ENCODE data around the gene SLC30A2.
"Not testable (repeated sequence)": the region's sequence is repeated elsewhere in the genome, so short reads cannot be mapped to it uniquely, and the experiment has no call there.

SLC30A2 gene, protein sequence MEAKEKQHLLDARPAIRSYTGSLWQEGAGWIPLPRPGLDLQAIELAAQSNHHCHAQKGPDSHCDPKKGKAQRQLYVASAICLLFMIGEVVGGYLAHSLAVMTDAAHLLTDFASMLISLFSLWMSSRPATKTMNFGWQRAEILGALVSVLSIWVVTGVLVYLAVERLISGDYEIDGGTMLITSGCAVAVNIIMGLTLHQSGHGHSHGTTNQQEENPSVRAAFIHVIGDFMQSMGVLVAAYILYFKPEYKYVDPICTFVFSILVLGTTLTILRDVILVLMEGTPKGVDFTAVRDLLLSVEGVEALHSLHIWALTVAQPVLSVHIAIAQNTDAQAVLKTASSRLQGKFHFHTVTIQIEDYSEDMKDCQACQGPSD

DNA sequence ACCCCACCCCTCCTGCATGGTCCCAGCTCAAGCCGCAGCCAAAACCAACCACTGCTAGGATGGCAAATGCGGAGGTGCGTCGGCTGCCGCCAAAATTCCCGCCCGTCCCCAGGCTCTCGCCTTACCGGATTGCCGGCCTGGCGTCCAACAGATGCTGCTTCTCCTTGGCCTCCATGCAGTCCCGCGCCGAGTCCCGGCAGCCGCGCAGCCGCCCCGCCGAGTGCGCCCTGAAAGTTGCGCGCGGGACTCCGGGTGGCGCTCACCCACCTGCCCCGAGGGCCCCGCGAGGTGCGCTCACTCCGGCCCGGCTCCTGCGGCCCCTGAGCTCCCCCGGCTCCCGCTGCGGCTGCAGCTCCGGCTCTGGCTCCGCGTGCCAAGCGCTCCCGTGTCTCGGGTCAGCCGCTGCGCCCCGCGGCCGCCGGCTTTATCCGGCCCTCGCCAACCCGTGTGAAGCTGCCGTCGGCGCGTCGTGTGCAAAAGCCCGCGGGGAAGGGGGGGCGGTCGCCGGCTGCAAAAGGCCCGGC is at the start of gene SLC30A2:
TSS of gene SLC30A2 (minus strand) at position 397 of the 524 bp plus-strand sequence. CDS start at position 175, 222 bp downstream.
- no peak for DNase-seq (ENCODE audit: extremely low read depth in 1 of 2, low read depth in 1 of 2)

DNA sequence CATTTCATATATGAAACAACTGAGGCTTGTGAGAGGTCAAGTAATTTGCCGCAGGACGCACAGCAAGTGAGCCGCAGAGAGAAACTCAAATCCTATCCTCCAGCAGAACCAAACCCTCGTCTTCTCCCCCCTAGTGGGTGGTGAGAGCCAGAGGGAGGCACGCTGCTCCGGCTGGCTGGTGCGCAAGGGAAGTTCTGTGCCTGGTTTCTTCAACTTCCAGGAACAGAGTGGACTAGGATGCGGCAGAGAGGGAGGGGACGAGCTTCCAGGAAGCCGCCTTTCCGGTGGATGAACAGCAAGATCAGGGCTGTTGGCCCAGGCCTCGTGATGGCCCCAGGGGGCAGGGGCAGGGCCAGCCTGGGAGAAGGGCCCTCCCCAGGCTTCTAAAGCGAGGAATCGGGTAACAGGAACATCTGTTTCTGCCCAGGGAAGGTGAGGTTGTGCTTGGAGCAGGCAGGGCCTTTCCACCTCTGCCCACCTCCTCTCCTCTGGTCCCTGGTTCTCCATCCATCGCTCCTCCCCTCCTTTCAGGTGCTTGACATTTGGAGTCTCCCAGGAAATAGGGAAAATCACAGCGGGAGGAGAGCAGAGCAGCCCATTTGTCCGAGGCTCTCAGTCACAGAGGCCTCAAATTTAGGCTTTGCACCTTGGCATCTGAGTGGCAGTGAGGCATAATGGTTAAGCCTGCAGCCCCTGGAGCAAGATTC is 48.9 kb upstream of the SLC30A2 start:
- DNase-seq (ENCODE audit: extremely low read depth in 1 of 2, low read depth in 1 of 2) = no peak

DNA sequence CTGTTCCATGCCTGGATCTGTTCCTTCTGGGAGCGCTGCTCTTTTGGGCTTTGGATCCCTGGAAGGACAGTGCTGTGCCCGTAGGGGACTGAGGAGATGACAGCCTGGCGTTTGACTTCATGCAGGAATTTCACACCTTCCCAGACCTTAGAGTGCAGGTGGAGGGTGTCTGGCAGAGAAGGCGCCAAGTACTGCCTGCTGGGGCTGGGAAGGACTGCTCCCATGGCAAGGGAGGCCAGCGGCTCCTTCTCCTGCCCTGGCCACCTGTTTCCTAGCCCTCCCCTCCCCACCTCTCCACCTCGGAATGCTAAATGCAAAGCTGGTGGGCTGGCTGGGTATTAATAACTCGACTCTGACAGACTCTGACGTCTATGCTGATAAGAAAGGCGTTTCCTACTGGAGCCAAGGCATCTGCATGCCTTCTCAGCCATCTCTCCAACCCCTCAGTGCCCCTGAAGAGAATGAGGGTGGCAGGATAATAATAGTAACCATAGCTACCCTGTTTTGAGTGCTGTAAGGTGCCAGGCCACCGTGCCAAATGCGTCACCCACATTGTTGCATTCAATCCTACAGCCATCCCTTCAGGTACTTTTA is 48.3 kb upstream of the SLC30A2 start:
- no peak for DNase-seq (ENCODE audit: extremely low read depth in 1 of 2, low read depth in 1 of 2)

DNA sequence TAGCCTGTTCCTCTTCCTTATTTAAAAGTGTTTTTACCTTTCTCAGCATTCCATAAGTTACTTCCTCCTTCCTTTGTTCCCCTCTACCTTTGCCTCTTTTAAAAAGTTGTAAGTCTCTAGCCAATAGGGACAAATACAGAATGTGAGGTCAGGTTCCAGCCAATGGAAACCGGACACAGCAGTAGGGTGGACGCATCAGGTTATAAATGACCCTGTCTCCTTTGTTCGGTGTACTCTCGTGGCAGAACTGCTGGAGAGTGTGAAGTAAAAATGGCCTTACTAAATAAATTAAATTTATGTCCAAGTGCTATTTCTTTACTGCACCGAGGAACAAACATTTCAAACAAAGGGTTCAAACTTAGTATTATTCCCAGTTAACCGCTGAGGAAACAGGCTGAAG is 47.7 kb upstream of the SLC30A2 start:
- DNase-seq (ENCODE audit: extremely low read depth in 1 of 2, low read depth in 1 of 2) = not testable (repeated sequence)

DNA sequence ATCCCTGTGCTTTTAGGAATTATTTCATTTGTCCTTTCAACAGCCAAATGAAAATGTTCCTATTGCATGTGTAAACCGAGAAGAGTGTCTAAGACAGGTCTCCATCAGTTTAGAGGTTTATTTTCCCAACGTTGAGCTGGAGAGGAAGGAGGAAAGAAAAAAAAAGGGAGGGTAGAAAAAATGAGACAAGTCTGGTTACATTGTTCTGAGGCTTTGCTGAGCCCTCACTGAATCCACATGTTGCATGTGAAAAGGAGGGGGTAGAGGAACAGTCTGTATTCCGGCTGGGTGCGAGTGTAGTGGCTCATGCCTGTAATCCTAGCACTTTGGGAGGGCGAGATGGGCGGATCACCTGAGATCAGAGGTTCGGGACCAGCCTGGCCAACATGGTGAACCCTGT is 46.5 kb upstream of the SLC30A2 start:
- DNase-seq (ENCODE audit: extremely low read depth in 1 of 2, low read depth in 1 of 2) = no peak

DNA sequence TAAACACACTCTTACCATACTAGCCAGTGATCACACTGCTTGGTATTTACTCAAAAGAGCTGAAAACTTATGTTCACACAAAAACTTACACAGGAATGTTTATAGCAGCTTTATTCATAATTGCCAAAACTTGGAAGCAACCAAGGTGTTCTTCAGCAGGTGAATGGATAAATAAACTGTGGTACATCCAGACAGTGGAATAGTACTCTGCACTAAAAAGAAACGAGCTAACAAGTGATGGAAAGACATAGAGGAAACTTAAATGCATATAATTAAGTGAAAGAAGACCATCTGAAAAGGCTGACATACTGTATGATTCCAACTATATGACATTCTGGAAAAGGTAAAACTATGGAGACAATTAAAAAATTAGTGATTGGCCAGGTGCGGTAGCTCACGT is 45.0 kb upstream of the SLC30A2 start:
- DNase-seq (ENCODE audit: extremely low read depth in 1 of 2, low read depth in 1 of 2) = no peak

DNA sequence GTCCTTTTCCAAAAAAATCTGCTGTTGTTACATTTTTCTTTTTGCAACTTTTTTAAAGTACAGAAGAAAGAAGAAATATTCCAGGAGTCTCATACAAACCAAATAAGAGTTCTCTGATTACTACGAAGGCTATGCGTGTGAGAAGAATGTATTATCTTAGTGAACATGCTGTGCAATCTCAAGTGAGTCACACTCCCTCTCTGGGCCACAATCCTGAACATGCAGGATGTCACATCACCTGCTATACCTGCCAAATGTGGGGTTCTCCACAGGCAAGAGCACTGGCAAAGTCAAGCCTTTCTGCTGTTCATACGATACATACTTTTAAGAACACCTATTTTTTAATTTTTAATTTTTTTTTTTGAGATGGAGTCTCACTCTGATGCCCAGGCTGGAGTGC is 43.2 kb upstream of the SLC30A2 start:
- DNase-seq (ENCODE audit: extremely low read depth in 1 of 2, low read depth in 1 of 2) = no peak

DNA sequence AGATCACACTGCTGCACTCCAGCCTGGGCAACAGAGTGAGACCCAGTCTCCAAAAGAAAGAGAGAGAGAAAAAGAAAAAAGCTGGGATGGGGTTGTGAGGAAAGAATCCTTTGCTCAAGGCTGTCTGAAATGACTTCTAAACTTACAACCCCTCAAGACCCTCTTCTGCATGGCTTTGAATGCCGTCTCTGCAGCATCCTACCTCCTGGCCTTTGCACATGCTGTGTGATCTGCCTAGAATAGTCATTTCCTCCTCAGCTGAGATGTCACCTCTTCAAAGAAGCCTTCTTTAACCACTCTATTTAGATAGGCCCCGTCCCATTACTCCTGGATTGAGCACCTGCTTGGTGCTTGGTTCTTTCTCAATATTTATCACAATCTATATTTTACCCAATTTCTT is 38.9 kb upstream of the SLC30A2 start:
- DNase-seq (ENCODE audit: extremely low read depth in 1 of 2, low read depth in 1 of 2) = no peak

DNA sequence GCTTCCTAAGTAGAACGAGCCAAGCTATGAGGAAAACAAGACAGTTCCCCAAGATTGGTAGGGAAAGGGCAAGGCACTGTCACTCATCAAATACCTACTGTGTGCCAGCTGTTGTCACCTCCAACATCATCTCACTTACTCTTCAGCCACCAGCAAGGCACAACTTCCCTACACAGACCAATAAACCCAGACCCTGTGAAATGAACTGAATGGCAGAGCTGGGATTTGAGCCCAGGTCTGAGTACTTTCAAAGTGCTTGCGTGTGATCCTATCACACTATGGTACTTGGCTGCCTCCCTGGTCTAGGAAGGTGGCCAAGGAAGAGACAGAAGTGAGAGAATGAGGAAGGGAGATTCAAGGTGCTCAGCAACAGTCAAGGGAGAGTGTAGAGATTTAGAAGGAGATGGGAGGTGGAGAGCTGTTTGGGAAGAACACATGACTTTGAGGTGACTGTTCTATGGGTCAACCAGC is 38.2 kb upstream of the SLC30A2 start:
- no peak for DNase-seq (ENCODE audit: extremely low read depth in 1 of 2, low read depth in 1 of 2)

DNA sequence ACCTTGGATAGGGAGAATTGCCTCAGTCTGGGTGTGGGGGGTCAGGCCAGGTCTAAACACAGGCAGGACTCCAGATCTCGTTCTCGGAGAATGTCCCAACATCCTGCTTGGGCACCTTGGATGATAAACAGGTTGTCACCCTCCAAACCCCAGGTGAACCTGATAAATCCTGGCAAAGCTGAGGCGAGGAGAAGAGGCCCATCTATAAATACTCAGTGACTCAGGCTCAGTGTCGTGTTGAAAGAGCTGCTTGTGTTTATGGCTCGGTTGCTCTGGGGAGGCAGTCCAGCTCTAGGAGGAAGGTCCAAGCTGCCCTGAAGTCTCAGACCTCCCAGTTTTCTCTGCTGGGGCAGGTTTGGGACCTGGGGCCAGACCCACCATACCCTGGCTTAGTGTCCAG is 37.3 kb upstream of the SLC30A2 start:
- no peak for DNase-seq (ENCODE audit: extremely low read depth in 1 of 2, low read depth in 1 of 2)

DNA sequence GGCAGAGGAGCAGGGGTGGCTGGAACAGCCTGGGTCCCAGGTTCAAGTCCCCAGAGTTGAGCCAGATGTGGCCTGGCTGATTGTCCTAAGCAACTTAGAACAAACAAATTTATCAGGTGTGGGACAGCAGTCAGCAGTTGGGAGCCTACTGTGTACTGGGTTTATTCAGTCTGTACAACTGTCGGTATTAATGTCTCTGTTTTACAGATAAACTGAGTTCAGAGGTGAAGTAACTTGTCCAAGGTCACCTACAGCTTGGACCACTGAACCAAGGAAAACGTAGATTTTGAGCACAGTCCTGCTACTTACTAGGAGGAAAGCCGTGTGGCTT is 36.1 kb upstream of the SLC30A2 start:
- no peak for DNase-seq (ENCODE audit: extremely low read depth in 1 of 2, low read depth in 1 of 2)

DNA sequence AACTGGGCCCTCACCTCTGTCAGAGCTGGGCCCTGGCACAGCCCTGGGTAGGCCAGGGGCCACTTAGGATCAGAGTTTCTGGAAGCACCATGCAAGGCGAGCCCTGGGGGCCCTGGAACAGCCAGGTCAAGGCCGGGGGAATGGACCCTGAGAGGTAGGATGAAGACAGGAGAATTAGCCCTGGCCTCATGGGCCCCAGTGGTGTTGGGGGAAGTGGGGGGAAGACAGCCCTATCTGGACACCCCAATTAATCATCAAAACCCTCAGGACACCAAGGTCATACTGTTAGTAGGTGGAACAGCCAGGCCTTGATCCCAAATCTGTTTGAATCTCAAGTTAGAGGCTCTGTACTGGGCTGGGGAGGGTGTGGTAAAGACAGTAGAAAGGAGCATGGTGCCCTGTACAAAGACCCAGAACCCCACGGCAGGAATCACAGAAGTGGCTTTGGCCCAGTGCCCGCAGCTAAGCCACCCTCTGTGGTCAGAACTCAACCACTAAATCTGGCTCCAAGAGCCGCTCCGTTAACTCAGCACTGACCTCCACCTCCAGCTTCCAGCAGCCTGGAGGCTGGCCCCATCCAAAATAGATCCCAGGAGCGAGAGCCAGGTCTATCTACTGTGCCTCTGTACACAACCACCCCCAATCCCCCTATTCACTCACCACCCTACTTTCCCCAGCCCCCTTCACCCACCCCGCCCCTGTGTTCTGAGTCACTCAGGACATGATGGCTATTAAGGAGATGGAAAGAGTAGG is 35.5 kb upstream of the SLC30A2 start:
- DNase-seq (ENCODE audit: extremely low read depth in 1 of 2, low read depth in 1 of 2) = no peak

DNA sequence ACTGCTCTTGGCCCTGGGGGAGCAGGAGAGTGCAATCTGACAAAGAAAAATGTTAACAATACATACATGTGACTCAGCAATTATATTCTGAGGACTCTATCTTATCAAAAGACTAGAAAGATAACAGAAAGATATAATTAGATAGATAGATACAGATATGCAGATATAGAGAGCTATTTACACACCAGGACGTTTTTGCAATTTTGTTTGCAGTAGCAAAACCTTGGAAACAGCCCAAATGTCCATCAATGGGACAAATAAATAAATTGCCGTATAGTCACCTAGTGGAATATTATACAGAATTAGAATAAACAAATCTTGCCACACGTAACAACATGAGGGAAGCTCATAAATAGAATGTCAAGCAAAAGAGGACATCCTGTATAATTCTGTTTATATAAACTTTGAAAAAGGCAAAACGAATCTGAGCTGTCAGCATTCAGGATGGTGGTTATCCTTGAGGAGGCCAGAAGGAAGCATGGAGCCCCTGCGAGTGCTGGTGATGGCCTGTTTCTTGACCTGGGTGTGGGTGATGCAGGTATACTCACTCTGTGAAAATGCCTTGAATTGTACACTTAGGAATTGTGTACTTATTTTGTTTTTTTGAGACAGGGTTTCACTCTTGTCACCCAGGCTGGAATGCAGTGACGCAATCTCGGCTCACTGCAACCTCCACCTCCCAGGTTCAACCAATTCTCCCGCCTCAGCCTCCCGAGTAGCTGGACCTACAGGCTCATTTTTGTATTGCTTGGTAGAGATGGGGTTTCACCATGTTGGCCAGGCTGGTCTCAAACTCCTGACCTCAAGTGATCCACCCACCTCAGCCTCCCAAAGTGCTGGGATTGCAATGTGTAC is 34.3 kb upstream of the SLC30A2 start:
- DNase-seq (ENCODE audit: extremely low read depth in 1 of 2, low read depth in 1 of 2) = no peak

DNA sequence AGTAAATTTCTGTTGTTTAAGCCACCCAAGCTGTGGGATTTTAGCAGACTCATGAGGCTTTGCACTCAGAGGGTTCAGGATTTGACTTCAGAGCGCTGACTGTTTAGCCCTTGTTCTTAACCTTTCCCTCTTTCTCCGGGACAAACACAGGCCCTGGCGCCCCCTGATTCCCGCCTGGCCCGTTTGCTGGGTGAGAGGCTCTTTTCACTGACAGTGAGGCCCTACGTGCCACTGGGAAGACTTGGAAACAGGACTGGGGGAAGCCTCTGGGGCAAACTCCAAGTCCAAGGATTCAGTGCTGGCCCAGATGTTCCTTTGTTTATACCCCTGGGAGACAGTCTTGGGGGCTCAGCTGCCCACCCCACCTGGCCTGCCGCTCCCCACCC is 33.3 kb upstream of the SLC30A2 start:
- DNase-seq (ENCODE audit: extremely low read depth in 1 of 2, low read depth in 1 of 2) = no peak

DNA sequence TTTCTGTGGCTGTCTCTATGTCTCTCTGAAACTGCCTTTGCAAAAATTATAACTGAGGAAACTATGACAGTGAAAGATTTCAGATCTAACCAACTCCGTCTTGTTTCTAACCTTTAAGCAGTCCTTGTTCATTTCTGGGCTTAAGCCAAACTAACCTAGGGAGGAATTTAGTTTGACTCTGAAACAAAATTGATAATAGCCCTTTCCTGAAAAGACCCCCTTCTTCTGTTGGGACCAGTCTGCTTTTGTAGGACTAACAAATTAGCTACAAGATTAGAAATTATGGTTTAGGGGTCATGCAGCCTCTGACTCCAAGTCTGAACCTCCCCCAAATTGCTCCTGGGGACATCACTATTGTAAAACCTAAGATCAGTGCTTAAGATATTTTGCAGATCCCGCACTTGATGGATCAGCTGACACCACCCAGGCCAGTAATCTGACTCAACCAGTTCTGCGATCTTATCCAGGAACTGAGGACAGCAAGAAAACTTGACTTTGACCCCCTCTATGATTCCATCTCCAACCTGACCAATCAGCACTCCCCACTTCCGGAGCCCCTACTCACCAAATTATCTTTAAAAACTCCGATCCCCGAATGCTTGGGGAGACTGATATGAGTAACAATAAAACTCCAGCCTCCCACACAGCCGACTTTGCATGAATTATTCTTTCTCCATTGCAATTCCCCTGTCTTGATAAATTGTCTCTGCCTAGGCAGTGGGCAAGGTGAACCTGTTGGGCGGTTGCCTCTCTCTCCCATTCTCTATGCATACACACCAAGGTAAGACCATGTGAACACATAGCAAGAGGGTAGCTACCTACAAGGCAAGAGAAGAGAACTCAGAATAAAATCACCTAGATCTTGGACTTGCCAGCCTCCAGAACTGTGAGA is 32.6 kb upstream of the SLC30A2 start:
- DNase-seq (ENCODE audit: extremely low read depth in 1 of 2, low read depth in 1 of 2) = no peak

DNA sequence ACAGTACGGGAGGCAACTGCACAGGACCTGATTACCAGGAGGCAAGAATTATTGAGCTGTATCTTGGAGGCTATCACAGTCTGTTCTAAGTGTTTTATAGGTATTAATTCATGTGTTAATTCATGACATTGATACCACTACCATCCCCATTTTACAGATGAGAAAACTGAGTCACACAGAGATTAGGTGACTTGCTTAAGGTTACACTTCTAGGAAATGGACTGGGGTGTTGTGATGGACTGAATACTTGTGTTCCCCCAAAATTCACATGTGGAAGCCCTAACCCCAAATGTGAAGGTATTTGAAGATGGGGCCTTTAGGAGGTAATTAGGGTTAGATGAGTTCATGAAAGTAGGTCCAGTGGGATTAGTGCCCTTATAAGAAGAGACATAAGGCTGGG is 31.6 kb upstream of the SLC30A2 start:
- no peak for DNase-seq (ENCODE audit: extremely low read depth in 1 of 2, low read depth in 1 of 2)

DNA sequence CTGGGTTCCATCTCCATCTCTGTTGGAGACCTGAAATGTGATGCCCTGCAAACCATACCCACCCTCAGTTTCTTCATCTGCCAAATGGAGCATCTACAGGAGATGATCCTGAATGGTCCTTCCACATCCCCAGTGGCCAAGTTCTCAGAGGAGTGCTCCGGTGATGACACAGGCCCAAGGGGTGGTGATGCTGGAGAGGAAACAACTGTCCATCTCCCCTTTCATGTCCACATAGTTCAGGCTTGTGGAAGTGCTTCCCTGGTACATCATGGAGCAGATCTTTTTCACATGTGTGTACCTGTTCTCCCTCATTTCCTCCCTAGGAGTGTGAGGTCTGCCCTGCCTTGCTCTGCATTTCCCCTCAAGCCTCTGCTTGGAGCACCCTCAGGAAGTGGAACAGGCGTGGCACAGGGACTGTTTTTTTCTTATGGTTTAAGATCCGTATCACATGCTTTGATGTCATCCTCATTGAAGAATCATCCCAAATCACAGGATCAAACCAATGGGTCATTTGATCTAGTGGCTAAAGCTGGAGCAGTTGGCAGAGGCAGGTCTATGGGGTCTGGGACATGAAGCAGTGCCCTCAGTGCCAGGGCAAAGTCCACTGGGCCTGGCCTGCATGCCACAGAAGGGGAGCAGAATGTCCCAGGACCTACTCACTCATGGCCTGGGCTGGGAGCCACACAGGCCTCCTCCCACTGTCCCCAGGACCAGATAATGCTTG is 29.7 kb upstream of the SLC30A2 start:
- no peak for DNase-seq (ENCODE audit: extremely low read depth in 1 of 2, low read depth in 1 of 2)

DNA sequence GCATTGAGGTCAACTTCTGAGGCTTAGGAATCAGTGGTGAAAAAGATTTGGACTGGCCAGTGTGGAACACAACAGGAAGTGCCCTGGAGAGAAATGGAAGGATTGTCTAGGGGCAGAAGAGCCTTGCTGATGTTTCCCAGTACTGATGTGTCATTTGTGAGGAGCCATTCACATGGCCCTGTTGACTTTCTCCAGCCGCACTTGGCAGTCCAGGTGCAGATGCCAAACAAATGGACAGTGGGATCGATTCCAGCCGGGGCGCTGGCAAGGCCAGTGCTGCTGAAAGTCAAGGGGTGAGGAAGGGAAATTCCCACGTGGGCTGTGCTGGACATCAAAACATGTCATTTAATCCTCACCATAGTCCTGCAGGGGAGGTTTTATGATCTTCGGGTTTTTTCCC is 26.4 kb upstream of the SLC30A2 start:
- DNase-seq (ENCODE audit: extremely low read depth in 1 of 2, low read depth in 1 of 2) = no peak

DNA sequence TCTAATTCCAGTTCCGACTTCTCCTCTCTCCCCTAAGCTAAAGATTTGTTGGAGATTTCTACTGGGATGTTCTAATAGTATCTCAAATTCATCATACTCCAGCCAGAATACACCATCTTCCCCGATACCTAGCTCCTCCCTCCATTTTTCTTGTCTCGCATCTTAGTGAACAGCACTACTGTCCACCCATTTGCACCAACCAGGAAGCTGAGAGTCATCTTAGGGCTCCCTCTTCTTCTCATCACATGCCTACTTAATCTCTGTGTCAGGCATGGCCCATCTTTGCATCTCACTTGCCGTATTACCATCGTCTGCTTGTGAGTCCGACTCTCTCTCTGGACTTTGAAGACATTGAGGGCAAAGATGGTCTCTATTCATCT is 25.0 kb upstream of the SLC30A2 start:
- no peak for DNase-seq (ENCODE audit: extremely low read depth in 1 of 2, low read depth in 1 of 2)
